HCT116 (cell line): ENCODE data around the gene LRIT2. TPM values are rescaled to one million over a fixed set of nuclear protein-coding genes. Genes with fewer than 3 reads are reported as not detected.

Experiments
- ATAC-seq: fragments of 200-7000 bp; cut with Tn5 transposase; 2 replicates; pipeline ENCODE4 v1.9.1; 2020; ENCODE audit warnings: mild to moderate bottlenecking, moderate library complexity
- BruUV-seq: library from RNA; stranded (reverse); fragments of 400-500 nt; replicated peaks from 2 replicates; lab custom pipeline; 2021; lab: Mats Ljungman, UMichigan
- CTCF ChIA-PET: fragments of 300-600 bp; sonication (Branson Sonifier 250); formaldehyde crosslinking; loops from one replicate; lab custom pipeline; 2021; ENCODE audit warnings: antibody characterized with exemption; lab: Charles Lee
- POLR2A ChIA-PET: fragments of 300-600, 350-600 bp; sonication (Branson Sonifier 250); formaldehyde crosslinking; loops from one replicate; lab custom pipeline; 2021; ENCODE audit warnings: antibody characterized with exemption; lab: Charles Lee
- RAD21 ChIA-PET, 2 experiments: fragments of 300-600 bp; sonication (Branson Sonifier 250); formaldehyde crosslinking; loops; one replicate each; lab custom pipeline; 2023; ENCODE audit warnings: low total read pairs in 2 of 2; ENCODE audit not compliant: uncharacterized antibody in 2 of 2, unreplicated experiment in 2 of 2, low non-redundant PET in 1 of 2; lab: Charles Lee
- DNase-seq: peaks from one replicate; pipeline ENCODE4 v3.0.0-alpha.2; 2010; ENCODE audit warnings: low read depth, low spot score
- H2AFZ ChIP-seq: fragments of 200-600 bp; shearing (Covaris generic), sonication (generic); 2 replicates; pipeline ENCODE4 v1.6.1; 2017; ENCODE audit warnings: low read depth, mixed run types, mixed read lengths, antibody characterized with exemption, low read length; ENCODE audit not compliant: poor library complexity, severe bottlenecking
- H3K27ac ChIP-seq: 2 replicates; pipeline ENCODE4 v1.5.1; 2012; ENCODE audit warnings: low read depth, low read length
- H3K27me3 ChIP-seq: fragments of 200-600 bp; sonication (generic); 2 replicates; pipeline ENCODE4 v1.6.1; 2016; ENCODE audit warnings: mixed run types, low read length, mixed read lengths; ENCODE audit not compliant: insufficient read depth
- H3K36me3 ChIP-seq, 2 experiments: fragments of 200-500 bp in 1 of 2; fragments of 200-600 bp in 1 of 2; sonication (Bioruptor generic) in 1 of 2; sonication (generic) in 1 of 2; 2 replicates each; pipeline versions ENCODE4 v1.5.1 to v1.6.1; 2014 to 2016; ENCODE audit warnings: low read length in 2 of 2, inconsistent platforms in 1 of 2, mixed read lengths in 1 of 2, mixed run types in 1 of 2; ENCODE audit not compliant: insufficient read depth in 2 of 2, control insufficient read depth in 1 of 2
- H3K4me1 ChIP-seq, 2 experiments: fragments of 200-600 bp in 1 of 2; sonication (generic) in 1 of 2; 2 replicates each; pipeline versions ENCODE4 v1.5.1 to v1.6.1; 2012 to 2017; ENCODE audit warnings: low read length in 2 of 2, inconsistent platforms in 1 of 2, mild to moderate bottlenecking in 1 of 2, mixed read lengths in 1 of 2, mixed run types in 1 of 2, moderate library complexity in 1 of 2; ENCODE audit not compliant: insufficient read depth in 2 of 2, control insufficient read depth in 1 of 2
- H3K4me2 ChIP-seq: fragments of 200-600 bp; sonication (generic); 2 replicates; pipeline ENCODE4 v1.6.1; 2017; ENCODE audit warnings: mixed run types, low read length, mixed read lengths
- H3K4me3 ChIP-seq, 2 experiments: fragments of 200-600 bp in 1 of 2; sonication (generic) in 1 of 2; replicated peaks in 1 of 2; 2 replicates each; pipeline ENCODE4 v1.5.1; 2011 to 2016; ENCODE audit warnings: low read length in 2 of 2, control low read depth in 1 of 2, low read depth in 1 of 2, mild to moderate bottlenecking in 1 of 2, mixed read lengths in 1 of 2, mixed run types in 1 of 2
- H3K79me2 ChIP-seq: fragments of 200-600 bp; sonication (generic); 2 replicates; pipeline ENCODE4 v1.6.1; 2017; ENCODE audit warnings: mild to moderate bottlenecking, mixed run types, low read length, moderate library complexity, mixed read lengths; ENCODE audit not compliant: insufficient read depth
- H3K9ac ChIP-seq: fragments of 200-600 bp; sonication (generic); 2 replicates; pipeline ENCODE4 v1.6.1; 2016; ENCODE audit warnings: low read length, mixed read lengths
- H3K9me2 ChIP-seq: fragments of 200-600 bp; sonication (generic), shearing (Covaris generic); 2 replicates; pipeline ENCODE4 v1.6.1; 2017; ENCODE audit warnings: mixed run types, mild to moderate bottlenecking, moderate library complexity; ENCODE audit not compliant: insufficient read depth
- H3K9me3 ChIP-seq, 2 experiments: fragments of 200-500 bp in 1 of 2; fragments of 200-600 bp in 1 of 2; sonication (Bioruptor generic) in 1 of 2; sonication (generic) in 1 of 2; 2 replicates each; pipeline ENCODE4 v1.6.1; 2014 to 2017; ENCODE audit warnings: low read length in 2 of 2, mixed read lengths in 2 of 2, inconsistent platforms in 1 of 2, low read depth in 1 of 2, mild to moderate bottlenecking in 1 of 2, mixed run types in 1 of 2, moderate library complexity in 1 of 2; ENCODE audit not compliant: control insufficient read depth in 1 of 2, insufficient read depth in 1 of 2
- H4K20me1 ChIP-seq: fragments of 200-600 bp; sonication (generic), shearing (Covaris generic); 2 replicates; pipeline ENCODE4 v1.6.1; 2017; ENCODE audit warnings: mixed run types, mild to moderate bottlenecking, moderate library complexity; ENCODE audit not compliant: insufficient read depth
- CBX3 ChIP-seq: IDR thresholded peaks from 2 replicates; pipeline ENCODE4 v1.6.1; 2012; ENCODE audit warnings: low read depth
- CEBPB ChIP-seq: IDR thresholded peaks from 2 replicates; pipeline ENCODE4 v1.6.1; 2012; ENCODE audit warnings: low read depth
- EGR1 ChIP-seq: IDR thresholded peaks from 2 replicates; pipeline ENCODE4 v1.6.1; 2012; ENCODE audit warnings: low read depth
- ELF1 ChIP-seq: IDR thresholded peaks from 2 replicates; pipeline ENCODE4 v1.6.1; 2012; ENCODE audit warnings: low read depth, borderline replicate concordance
- EZH2 ChIP-seq: fragments of 200-600 bp; sonication (generic); IDR thresholded peaks from 2 replicates; pipeline ENCODE4 v1.6.1; 2017; ENCODE audit warnings: antibody characterized with exemption, mixed run types
- EZH2phosphoT487 ChIP-seq: fragments of 200-600 bp; IDR thresholded peaks from 2 replicates; pipeline ENCODE4 v1.6.1; 2018; ENCODE audit warnings: antibody characterized with exemption, borderline replicate concordance
- FOSL1 ChIP-seq: IDR thresholded peaks from 2 replicates; pipeline ENCODE4 v1.6.1; 2012; ENCODE audit warnings: low read depth
- JUND ChIP-seq: IDR thresholded peaks from 2 replicates; pipeline ENCODE4 v1.6.1; 2012
- MAX ChIP-seq: IDR thresholded peaks from 2 replicates; pipeline ENCODE4 v1.6.1; 2012
- POLR2AphosphoS5 ChIP-seq: IDR thresholded peaks from 2 replicates; pipeline ENCODE4 v1.6.1; 2011; ENCODE audit warnings: mild to moderate bottlenecking, low read depth, low read length, moderate library complexity
- RAD21 ChIP-seq: IDR thresholded peaks from 2 replicates; pipeline ENCODE4 v1.6.1; 2012; ENCODE audit warnings: low read depth, mild to moderate bottlenecking
- REST ChIP-seq: IDR thresholded peaks from 2 replicates; pipeline ENCODE4 v1.6.1; 2012; ENCODE audit warnings: low read depth
- SIN3A ChIP-seq: IDR thresholded peaks from 2 replicates; pipeline ENCODE4 v1.6.1; 2012; ENCODE audit warnings: low read depth
- SP1 ChIP-seq: IDR thresholded peaks from 2 replicates; pipeline ENCODE4 v1.6.1; 2012; ENCODE audit warnings: low read depth
- SRF ChIP-seq: IDR thresholded peaks from 2 replicates; pipeline ENCODE4 v1.6.1; 2012; ENCODE audit warnings: low read depth
- TCF7L2 ChIP-seq: IDR thresholded peaks from 2 replicates; pipeline ENCODE4 v1.7.0; 2011; ENCODE audit warnings: borderline replicate concordance, inconsistent platforms; ENCODE audit not compliant: insufficient read depth, insufficient read length; ENCODE audit errors: extremely low read depth
- ZBTB33 ChIP-seq: IDR thresholded peaks from 2 replicates; pipeline ENCODE4 v1.6.1; 2011; ENCODE audit warnings: mild to moderate bottlenecking, low read length, moderate library complexity; ENCODE audit not compliant: insufficient replicate concordance; ENCODE audit errors: extremely low read depth
- ZFX ChIP-seq: fragments of 450-650 bp; IDR thresholded peaks from 2 replicates; pipeline ENCODE4 v1.6.1; 2017
- ZNF274 ChIP-seq: fragments of 200-500 bp; sonication (Bioruptor generic); IDR thresholded peaks from 2 replicates; pipeline ENCODE4 v1.6.1; 2014; ENCODE audit warnings: mild to moderate bottlenecking, low read depth, low read length, inconsistent platforms
- intact Hi-C: fragments of 100-400 bp; cut with micrococcal nuclease; formaldehyde crosslinking; loops from 2 replicates; pipeline ENCODE4 v1.10.0; 2022
- total RNA-seq: library from RNA; stranded (reverse); gene quantifications from one replicate; pipeline ENCODE4 v1.2.1, GENCODE V29; 2021; ENCODE audit not compliant: unreplicated experiment
- TF ChIP-seq, protein P1 (sequence below), 3 experiments: fragments of 200-600 bp in 1 of 3; sonication (generic) in 1 of 3; IDR thresholded peaks in 2 of 3; conservative IDR thresholded peaks in 1 of 3; 2 replicates each; pipeline ENCODE4 v1.5.1; 2012 to 2017; ENCODE audit warnings: low read depth in 2 of 3, low read length in 2 of 3, antibody characterized with exemption in 1 of 3, borderline replicate concordance in 1 of 3, control low read depth in 1 of 3, mild to moderate bottlenecking in 1 of 3, mixed read lengths in 1 of 3, mixed run types in 1 of 3, moderate library complexity in 1 of 3; ENCODE audit not compliant: insufficient read depth in 1 of 3

LRIT2 gene
- total RNA-seq, 1 experiment from 2014 or later = not detected

GRCh38 chr10:84265418-84265817, 40.1 kb upstream of the LRIT2 start:
- Histone ChIP-seq H3K9me2 (no peaks in the 10 kb centered on the region), H3K4me3 (no peak overlapping the region), H3K27ac (no peak overlapping the region), H3K27me3 (no peaks in the 10 kb centered on the region), H3K9me3 (no peaks in the 10 kb centered on the region), H2AFZ (no peak overlapping the region), H3K4me1 (peaks cover 0 to 23% of the 10 kb centered on the region in 2 experiments; a peak in 2 of 4 replicates), H3K36me3 (no peaks in the 10 kb centered on the region), H3K79me2 (no peaks in the 10 kb centered on the region), H3K4me2 (no peak overlapping the region), H3K9ac (no peak overlapping the region), H4K20me1 (no peaks in the 10 kb centered on the region)
- intact Hi-C loops = loop anchor here (2.0 to 10.0 kb wide), 5 partner anchors 62 to 449 kb away; partner anchors contain the start of gene CCSER2
- BruUV-seq = no TSS peak
- ATAC-seq (no peak), DNase-seq (no peak)
- CTCF ChIA-PET = interaction anchor here (0.9 to 10.1 kb wide), 4 partner anchors 10 to 272 kb away, joined by 3 to 268 read pairs (median 3); no protein-coding TSS in a partner anchor
- TF ChIP-seq RAD21 (no peak), MAX (no peak), EGR1 (no peak), SP1 (no peak), EZH2 (no peak), ZBTB33 (no peak), TCF7L2 (no peak), JUND (no peak), SIN3A (no peak), SRF (no peak), POLR2AphosphoS5 (no peak), CEBPB (no peak), ELF1 (no peak), EZH2phosphoT487 (no peak), REST (no peak), FOSL1 (no peak), ZNF274 (no peak), ZFX (no peak), CBX3 (no peak)
- TF ChIP-seq, protein P1, sequence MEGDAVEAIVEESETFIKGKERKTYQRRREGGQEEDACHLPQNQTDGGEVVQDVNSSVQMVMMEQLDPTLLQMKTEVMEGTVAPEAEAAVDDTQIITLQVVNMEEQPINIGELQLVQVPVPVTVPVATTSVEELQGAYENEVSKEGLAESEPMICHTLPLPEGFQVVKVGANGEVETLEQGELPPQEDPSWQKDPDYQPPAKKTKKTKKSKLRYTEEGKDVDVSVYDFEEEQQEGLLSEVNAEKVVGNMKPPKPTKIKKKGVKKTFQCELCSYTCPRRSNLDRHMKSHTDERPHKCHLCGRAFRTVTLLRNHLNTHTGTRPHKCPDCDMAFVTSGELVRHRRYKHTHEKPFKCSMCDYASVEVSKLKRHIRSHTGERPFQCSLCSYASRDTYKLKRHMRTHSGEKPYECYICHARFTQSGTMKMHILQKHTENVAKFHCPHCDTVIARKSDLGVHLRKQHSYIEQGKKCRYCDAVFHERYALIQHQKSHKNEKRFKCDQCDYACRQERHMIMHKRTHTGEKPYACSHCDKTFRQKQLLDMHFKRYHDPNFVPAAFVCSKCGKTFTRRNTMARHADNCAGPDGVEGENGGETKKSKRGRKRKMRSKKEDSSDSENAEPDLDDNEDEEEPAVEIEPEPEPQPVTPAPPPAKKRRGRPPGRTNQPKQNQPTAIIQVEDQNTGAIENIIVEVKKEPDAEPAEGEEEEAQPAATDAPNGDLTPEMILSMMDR (IDR thresholded peaks at IDR 0.05 in 2 of 3, conservative IDR thresholded peaks at IDR 0.05 in 1 of 3; ENCODE audit: borderline replicate concordance in 1 of 3, insufficient read depth in 1 of 3, low read depth in 2 of 3, low read length in 2 of 3) = no peak
- RAD21 ChIA-PET = interaction anchor here in 1 of 2 experiments (1.5 kb wide), 1 partner anchor 272 kb away, joined by 6 read pairs; no protein-coding TSS in a partner anchor
- POLR2A ChIA-PET = no interaction called here
